ENCODE measurements around the gene PRF1. TPM values are rescaled to one million over a fixed set of nuclear protein-coding genes. Genes with fewer than 3 reads are reported as not detected.

Gene PRF1
- total and polyA plus RNA-seq, 2 of the 13 experiments (the other 11 are each of a cell fraction or from before 2014, with no cell fraction given) = 1.00 to 1.4 TPM

DNA sequence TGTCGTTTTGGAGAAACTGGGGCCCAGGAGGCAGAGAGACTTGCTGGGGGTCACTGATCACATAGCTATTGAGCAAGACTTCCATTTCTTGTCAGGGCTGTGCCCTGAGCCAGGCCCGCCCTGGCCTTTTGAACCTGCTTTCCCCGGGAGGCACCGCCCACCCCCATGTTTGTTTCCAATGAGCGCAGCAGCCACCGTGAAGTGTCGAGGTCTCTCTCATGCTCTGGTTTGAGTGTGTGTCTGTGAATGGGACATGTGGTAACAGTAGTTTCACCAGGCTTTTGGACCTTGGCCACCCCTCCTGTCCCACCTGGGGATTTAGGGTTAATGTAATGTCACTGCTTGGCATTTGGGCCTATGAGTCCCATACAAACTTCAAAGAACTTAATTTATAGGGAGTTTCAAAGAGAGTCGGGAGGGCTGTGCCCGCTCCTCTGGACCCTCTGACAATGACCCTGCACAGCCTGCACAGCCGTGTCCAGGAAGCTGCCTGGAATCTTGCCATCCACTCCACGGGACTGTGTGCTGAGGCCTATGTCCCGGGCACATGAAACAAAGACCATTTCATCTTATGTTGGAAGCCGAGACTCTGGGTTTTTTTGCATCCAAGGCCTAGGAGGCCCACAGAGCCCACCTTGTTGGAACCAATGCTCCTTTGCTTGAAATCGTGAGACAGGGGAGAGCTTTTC lies 6.3 kb downstream of the PRF1 start (continued):
- TF ChIP-seq, protein P1, sequence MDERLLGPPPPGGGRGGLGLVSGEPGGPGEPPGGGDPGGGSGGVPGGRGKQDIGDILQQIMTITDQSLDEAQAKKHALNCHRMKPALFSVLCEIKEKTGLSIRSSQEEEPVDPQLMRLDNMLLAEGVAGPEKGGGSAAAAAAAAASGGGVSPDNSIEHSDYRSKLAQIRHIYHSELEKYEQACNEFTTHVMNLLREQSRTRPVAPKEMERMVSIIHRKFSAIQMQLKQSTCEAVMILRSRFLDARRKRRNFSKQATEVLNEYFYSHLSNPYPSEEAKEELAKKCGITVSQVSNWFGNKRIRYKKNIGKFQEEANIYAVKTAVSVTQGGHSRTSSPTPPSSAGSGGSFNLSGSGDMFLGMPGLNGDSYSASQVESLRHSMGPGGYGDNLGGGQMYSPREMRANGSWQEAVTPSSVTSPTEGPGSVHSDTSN (CRISPR knock-in tag; IDR thresholded peaks at IDR 0.05) = no peak
- TF ChIP-seq MBD4 (IDR thresholded peaks at IDR 0.05; ENCODE audit: borderline replicate concordance, low read length) (no peak), ZNF121 (CRISPR knock-in tag; IDR thresholded peaks at IDR 0.05) (no peak), DPF2 (CRISPR knock-in tag; IDR thresholded peaks at IDR 0.05; ENCODE audit: borderline replicate concordance, low read depth) (no peak; the same call in 1 of the 2 replicates), KDM6A (CRISPR knock-in tag; IDR thresholded peaks at IDR 0.05; ENCODE audit: low read depth) (0 out of 2 replicates have a peak, but pooled peaks have one; percentile 19), ZNF776 (CRISPR knock-in tag; IDR thresholded peaks at IDR 0.05) (no peak), SOX6 (IDR thresholded peaks at IDR 0.05) (no peak), SOX6 (CRISPR knock-in tag; IDR thresholded peaks at IDR 0.05) (peak; percentile 43; the same call in 1 of the 2 replicates), ARNT2 (CRISPR knock-in tag; IDR thresholded peaks at IDR 0.05; ENCODE audit: low read depth) (no peak)
- TF ChIP-seq, protein P2, sequence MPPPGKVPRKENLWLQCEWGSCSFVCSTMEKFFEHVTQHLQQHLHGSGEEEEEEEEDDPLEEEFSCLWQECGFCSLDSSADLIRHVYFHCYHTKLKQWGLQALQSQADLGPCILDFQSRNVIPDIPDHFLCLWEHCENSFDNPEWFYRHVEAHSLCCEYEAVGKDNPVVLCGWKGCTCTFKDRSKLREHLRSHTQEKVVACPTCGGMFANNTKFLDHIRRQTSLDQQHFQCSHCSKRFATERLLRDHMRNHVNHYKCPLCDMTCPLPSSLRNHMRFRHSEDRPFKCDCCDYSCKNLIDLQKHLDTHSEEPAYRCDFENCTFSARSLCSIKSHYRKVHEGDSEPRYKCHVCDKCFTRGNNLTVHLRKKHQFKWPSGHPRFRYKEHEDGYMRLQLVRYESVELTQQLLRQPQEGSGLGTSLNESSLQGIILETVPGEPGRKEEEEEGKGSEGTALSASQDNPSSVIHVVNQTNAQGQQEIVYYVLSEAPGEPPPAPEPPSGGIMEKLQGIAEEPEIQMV (CRISPR knock-in tag; IDR thresholded peaks at IDR 0.05; ENCODE audit: low read depth) = no peak
- TF ChIP-seq, protein P3, sequence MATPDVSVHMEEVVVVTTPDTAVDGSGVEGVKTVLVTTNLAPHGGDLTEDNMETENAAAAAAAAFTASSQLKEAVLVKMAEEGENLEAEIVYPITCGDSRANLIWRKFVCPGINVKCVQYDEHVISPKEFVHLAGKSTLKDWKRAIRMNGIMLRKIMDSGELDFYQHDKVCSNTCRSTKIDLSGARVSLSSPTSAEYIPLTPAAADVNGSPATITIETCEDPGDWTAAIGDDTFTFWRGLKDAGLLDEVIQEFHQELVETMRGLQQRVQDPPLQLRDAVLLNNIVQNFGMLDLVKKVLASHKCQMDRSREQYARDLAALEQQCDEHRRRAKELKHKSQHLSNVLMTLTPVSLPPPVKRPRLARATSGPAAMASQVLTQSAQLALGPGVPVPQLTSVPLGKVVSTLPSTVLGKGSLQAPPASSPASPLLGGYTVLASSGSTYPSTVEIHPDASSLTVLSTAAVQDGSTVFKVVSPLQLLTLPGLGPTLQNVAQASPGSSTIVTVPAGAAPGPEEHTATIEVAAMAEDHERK (CRISPR knock-in tag; IDR thresholded peaks at IDR 0.05; ENCODE audit: low read depth) = no peak
- TF ChIP-seq, protein P4, sequence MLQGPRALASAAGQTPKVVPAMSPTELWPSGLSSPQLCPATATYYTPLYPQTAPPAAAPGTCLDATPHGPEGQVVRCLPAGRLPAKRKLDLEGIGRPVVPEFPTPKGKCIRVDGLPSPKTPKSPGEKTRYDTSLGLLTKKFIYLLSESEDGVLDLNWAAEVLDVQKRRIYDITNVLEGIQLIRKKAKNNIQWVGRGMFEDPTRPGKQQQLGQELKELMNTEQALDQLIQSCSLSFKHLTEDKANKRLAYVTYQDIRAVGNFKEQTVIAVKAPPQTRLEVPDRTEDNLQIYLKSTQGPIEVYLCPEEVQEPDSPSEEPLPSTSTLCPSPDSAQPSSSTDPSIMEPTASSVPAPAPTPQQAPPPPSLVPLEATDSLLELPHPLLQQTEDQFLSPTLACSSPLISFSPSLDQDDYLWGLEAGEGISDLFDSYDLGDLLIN (CRISPR knock-in tag; IDR thresholded peaks at IDR 0.05; ENCODE audit: borderline replicate concordance) = no peak
- TF ChIP-seq, protein P5, sequence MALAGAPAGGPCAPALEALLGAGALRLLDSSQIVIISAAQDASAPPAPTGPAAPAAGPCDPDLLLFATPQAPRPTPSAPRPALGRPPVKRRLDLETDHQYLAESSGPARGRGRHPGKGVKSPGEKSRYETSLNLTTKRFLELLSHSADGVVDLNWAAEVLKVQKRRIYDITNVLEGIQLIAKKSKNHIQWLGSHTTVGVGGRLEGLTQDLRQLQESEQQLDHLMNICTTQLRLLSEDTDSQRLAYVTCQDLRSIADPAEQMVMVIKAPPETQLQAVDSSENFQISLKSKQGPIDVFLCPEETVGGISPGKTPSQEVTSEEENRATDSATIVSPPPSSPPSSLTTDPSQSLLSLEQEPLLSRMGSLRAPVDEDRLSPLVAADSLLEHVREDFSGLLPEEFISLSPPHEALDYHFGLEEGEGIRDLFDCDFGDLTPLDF (CRISPR knock-in tag; IDR thresholded peaks at IDR 0.05) = no peak
- TF ChIP-seq, protein P6, sequence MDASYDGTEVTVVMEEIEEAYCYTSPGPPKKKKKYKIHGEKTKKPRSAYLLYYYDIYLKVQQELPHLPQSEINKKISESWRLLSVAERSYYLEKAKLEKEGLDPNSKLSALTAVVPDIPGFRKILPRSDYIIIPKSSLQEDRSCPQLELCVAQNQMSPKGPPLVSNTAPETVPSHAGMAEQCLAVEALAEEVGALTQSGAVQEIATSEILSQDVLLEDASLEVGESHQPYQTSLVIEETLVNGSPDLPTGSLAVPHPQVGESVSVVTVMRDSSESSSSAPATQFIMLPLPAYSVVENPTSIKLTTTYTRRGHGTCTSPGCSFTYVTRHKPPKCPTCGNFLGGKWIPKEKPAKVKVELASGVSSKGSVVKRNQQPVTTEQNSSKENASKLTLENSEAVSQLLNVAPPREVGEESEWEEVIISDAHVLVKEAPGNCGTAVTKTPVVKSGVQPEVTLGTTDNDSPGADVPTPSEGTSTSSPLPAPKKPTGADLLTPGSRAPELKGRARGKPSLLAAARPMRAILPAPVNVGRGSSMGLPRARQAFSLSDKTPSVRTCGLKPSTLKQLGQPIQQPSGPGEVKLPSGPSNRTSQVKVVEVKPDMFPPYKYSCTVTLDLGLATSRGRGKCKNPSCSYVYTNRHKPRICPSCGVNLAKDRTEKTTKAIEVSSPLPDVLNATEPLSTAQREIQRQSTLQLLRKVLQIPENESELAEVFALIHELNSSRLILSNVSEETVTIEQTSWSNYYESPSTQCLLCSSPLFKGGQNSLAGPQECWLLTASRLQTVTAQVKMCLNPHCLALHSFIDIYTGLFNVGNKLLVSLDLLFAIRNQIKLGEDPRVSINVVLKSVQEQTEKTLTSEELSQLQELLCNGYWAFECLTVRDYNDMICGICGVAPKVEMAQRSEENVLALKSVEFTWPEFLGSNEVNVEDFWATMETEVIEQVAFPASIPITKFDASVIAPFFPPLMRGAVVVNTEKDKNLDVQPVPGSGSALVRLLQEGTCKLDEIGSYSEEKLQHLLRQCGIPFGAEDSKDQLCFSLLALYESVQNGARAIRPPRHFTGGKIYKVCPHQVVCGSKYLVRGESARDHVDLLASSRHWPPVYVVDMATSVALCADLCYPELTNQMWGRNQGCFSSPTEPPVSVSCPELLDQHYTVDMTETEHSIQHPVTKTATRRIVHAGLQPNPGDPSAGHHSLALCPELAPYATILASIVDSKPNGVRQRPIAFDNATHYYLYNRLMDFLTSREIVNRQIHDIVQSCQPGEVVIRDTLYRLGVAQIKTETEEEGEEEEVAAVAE (CRISPR knock-in tag; IDR thresholded peaks at IDR 0.05; ENCODE audit: borderline replicate concordance) = no peak
- TF ChIP-seq, protein P7, sequence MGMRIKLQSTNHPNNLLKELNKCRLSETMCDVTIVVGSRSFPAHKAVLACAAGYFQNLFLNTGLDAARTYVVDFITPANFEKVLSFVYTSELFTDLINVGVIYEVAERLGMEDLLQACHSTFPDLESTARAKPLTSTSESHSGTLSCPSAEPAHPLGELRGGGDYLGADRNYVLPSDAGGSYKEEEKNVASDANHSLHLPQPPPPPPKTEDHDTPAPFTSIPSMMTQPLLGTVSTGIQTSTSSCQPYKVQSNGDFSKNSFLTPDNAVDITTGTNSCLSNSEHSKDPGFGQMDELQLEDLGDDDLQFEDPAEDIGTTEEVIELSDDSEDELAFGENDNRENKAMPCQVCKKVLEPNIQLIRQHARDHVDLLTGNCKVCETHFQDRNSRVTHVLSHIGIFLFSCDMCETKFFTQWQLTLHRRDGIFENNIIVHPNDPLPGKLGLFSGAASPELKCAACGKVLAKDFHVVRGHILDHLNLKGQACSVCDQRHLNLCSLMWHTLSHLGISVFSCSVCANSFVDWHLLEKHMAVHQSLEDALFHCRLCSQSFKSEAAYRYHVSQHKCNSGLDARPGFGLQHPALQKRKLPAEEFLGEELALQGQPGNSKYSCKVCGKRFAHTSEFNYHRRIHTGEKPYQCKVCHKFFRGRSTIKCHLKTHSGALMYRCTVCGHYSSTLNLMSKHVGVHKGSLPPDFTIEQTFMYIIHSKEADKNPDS (CRISPR knock-in tag; IDR thresholded peaks at IDR 0.05) = no peak
